ENCODE data around the gene MYL12A.

MYL12A gene

DNA sequence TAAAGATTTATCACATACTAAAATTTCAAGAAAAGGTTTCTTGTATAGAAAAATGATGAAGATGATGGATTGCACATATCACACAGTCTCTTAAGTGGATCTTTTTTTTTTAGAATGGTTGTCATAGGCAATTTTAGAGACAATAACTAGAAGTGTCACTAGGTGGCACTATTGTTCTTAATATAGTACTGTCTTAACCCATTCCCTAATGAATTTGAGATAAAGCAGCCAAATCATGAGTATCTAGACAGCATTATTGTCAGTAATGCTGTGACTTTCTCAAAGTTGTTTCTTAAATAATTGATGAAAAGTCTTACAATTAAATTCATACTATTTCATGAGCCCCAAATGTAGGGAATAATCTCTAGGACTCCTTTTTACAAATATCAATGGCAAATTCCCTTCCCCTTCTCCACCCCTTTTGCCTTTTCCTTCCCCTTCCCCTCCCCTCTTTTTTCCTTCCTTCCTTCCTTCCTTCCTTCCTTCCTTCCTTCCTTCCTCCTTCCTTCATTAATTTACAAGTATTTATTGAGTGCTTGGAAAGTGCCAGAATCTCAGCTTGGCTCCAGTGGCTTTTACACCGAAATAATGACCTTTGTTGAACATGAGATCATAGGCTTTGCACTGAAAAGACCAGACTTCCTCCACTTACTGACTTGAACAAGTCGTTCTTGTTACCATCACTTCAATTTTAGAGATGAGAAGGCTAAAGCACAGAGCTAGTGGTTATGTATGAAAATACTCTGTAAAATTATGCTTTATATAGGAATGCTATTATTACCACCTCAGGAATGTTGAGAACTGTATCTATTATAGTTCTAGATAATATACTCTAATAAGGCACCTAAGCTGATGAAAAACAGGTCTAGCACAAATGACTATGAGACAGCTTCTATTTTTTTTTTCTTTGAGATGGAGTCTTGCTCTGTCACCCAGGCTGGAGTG is 34.1 kb downstream of the MYL12A start:
- no peaks in the 10 kb centered on the region for H3K27me3 ChIP-seq (ENCODE audit: insufficient read depth, low read length, poor library complexity)
- TF ChIP-seq EZH2 (IDR thresholded peaks at IDR 0.05; ENCODE audit: borderline replicate concordance, low read depth, low read length, severe bottlenecking) = no peak
- TF ChIP-seq, protein P1, sequence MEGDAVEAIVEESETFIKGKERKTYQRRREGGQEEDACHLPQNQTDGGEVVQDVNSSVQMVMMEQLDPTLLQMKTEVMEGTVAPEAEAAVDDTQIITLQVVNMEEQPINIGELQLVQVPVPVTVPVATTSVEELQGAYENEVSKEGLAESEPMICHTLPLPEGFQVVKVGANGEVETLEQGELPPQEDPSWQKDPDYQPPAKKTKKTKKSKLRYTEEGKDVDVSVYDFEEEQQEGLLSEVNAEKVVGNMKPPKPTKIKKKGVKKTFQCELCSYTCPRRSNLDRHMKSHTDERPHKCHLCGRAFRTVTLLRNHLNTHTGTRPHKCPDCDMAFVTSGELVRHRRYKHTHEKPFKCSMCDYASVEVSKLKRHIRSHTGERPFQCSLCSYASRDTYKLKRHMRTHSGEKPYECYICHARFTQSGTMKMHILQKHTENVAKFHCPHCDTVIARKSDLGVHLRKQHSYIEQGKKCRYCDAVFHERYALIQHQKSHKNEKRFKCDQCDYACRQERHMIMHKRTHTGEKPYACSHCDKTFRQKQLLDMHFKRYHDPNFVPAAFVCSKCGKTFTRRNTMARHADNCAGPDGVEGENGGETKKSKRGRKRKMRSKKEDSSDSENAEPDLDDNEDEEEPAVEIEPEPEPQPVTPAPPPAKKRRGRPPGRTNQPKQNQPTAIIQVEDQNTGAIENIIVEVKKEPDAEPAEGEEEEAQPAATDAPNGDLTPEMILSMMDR (IDR thresholded peaks at IDR 0.05; ENCODE audit: borderline replicate concordance, extremely low read depth, low read length, poor library complexity, severe bottlenecking) = peak; percentile 75
- H3K36me3 ChIP-seq (ENCODE audit: insufficient read depth, low read length) = peaks cover 19% of the 10 kb centered on the region; the same call in 1 of the 2 replicates
- H3K9ac ChIP-seq (ENCODE audit: low read depth, low read length) = no peak overlapping the region
- DNase-seq = no peak
- H3K79me2 ChIP-seq (ENCODE audit: insufficient read depth, low read length) = no peaks in the 10 kb centered on the region
- H2AFZ ChIP-seq (ENCODE audit: low read depth, low read length) = no peak overlapping the region
- H3K9me3 ChIP-seq (ENCODE audit: insufficient read depth, low read length, severe bottlenecking) = no peaks in the 10 kb centered on the region
- H3K4me2 ChIP-seq (ENCODE audit: insufficient read depth, low read length) = no peak overlapping the region
- no peak overlapping the region for H3K27ac ChIP-seq (ENCODE audit: low read length)
- H4K20me1 ChIP-seq (ENCODE audit: insufficient read depth, low read length) = no peaks in the 10 kb centered on the region
- ATAC-seq (ENCODE audit: insufficient read depth, low read depth) = peak; percentile 87
- no peak overlapping the region for H3K4me3 ChIP-seq (ENCODE audit: low read depth in 1 of 2, low read length in 2 of 2)
- H3K4me1 ChIP-seq (ENCODE audit: insufficient read depth, low read length) = no peaks in the 10 kb centered on the region

GRCh38 chr18:3283253-3283863 is 35.8 kb downstream of the MYL12A start:
- no peaks in the 10 kb centered on the region for H3K9me3 ChIP-seq (ENCODE audit: insufficient read depth, low read length, severe bottlenecking)
- no peaks in the 10 kb centered on the region for H4K20me1 ChIP-seq (ENCODE audit: insufficient read depth, low read length)
- H3K36me3 ChIP-seq (ENCODE audit: insufficient read depth, low read length) = peaks cover 4% of the 10 kb centered on the region; the same call in 1 of the 2 replicates
- DNase-seq (no peak), ATAC-seq (ENCODE audit: insufficient read depth, low read depth) (no peak)
- H3K4me1 ChIP-seq (ENCODE audit: insufficient read depth, low read length) = no peaks in the 10 kb centered on the region
- H3K4me3 ChIP-seq (ENCODE audit: low read depth in 1 of 2, low read length in 2 of 2) = no peak overlapping the region
- no peak overlapping the region for H3K4me2 ChIP-seq (ENCODE audit: insufficient read depth, low read length)
- no peaks in the 10 kb centered on the region for H3K27me3 ChIP-seq (ENCODE audit: insufficient read depth, low read length, poor library complexity)
- TF ChIP-seq EZH2 (IDR thresholded peaks at IDR 0.05; ENCODE audit: borderline replicate concordance, low read depth, low read length, severe bottlenecking) = no peak
- H3K27ac ChIP-seq (ENCODE audit: low read length) = no peak overlapping the region
- H3K79me2 ChIP-seq (ENCODE audit: insufficient read depth, low read length) = no peaks in the 10 kb centered on the region
- no peak overlapping the region for H3K9ac ChIP-seq (ENCODE audit: low read depth, low read length)
- no peak overlapping the region for H2AFZ ChIP-seq (ENCODE audit: low read depth, low read length)

DNA sequence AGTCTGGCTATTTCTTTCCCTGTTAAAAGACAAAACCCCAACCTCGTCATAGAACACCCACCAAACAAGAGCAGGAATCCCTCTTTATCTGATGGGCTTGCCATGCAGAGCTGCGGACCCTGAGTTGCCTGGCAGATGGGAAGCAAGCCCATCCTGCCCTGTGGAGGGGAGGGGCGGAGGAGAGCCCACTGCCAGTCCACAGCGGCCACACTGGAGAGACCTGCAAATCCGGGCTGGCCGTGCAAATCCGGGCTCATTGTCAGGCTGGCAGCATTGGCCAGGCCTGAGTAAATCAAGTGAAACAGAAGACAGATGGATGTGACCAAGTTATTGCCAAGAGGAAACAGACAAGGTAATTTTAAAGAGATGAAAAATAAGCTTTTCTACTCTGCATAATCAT is 36.3 kb downstream of the MYL12A start:
- H4K20me1 ChIP-seq (ENCODE audit: insufficient read depth, low read length) = no peaks in the 10 kb centered on the region
- H3K4me1 ChIP-seq (ENCODE audit: insufficient read depth, low read length) = no peaks in the 10 kb centered on the region
- no peak overlapping the region for H2AFZ ChIP-seq (ENCODE audit: low read depth, low read length)
- no peak overlapping the region for H3K27ac ChIP-seq (ENCODE audit: low read length)
- no peaks in the 10 kb centered on the region for H3K79me2 ChIP-seq (ENCODE audit: insufficient read depth, low read length)
- H3K36me3 ChIP-seq (ENCODE audit: insufficient read depth, low read length) = no peaks in the 10 kb centered on the region
- DNase-seq (no peak), ATAC-seq (ENCODE audit: insufficient read depth, low read depth) (no peak)
- H3K9ac ChIP-seq (ENCODE audit: low read depth, low read length) = no peak overlapping the region
- no peak for TF ChIP-seq EZH2 (IDR thresholded peaks at IDR 0.05; ENCODE audit: borderline replicate concordance, low read depth, low read length, severe bottlenecking)
- TF ChIP-seq, protein P1 (IDR thresholded peaks at IDR 0.05; ENCODE audit: borderline replicate concordance, extremely low read depth, low read length, poor library complexity, severe bottlenecking) = no peak
- H3K9me3 ChIP-seq (ENCODE audit: insufficient read depth, low read length, severe bottlenecking) = no peaks in the 10 kb centered on the region
- no peak overlapping the region for H3K4me3 ChIP-seq (ENCODE audit: low read depth in 1 of 2, low read length in 2 of 2)
- H3K4me2 ChIP-seq (ENCODE audit: insufficient read depth, low read length) = no peak overlapping the region
- H3K27me3 ChIP-seq (ENCODE audit: insufficient read depth, low read length, poor library complexity) = no peaks in the 10 kb centered on the region

DNA sequence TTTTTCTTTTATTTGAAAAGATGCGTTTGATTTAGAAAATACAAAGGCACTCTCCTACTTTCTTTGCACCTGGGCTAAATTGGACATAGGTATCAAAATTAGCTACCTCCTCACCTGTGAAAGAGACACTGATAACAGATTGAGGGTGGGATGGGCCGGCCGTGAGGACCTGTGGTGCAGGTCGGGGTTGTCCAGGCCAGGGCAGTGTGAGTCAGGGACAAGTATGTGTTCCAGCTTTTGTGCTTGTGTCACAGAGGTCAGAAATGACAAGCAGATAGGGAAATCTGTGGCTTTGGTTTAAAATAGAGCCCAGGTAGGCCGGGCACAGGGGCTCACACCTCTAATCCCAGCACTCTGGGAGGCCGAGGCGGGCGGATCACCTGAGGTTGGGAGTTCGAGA is 36.9 kb downstream of the MYL12A start:
- Histone ChIP-seq H3K4me1 (ENCODE audit: insufficient read depth, low read length) (no peaks in the 10 kb centered on the region), H2AFZ (ENCODE audit: low read depth, low read length) (no peak overlapping the region), H4K20me1 (ENCODE audit: insufficient read depth, low read length) (no peaks in the 10 kb centered on the region), H3K4me2 (ENCODE audit: insufficient read depth, low read length) (no peak overlapping the region), H3K9ac (ENCODE audit: low read depth, low read length) (no peak overlapping the region), H3K4me3 (ENCODE audit: low read depth in 1 of 2, low read length in 2 of 2) (no peak overlapping the region), H3K79me2 (ENCODE audit: insufficient read depth, low read length) (no peaks in the 10 kb centered on the region), H3K27ac (ENCODE audit: low read length) (no peak overlapping the region), H3K9me3 (ENCODE audit: insufficient read depth, low read length, severe bottlenecking) (no peaks in the 10 kb centered on the region), H3K27me3 (ENCODE audit: insufficient read depth, low read length, poor library complexity) (no peaks in the 10 kb centered on the region), H3K36me3 (ENCODE audit: insufficient read depth, low read length) (no peaks in the 10 kb centered on the region)
- TF ChIP-seq EZH2 (IDR thresholded peaks at IDR 0.05; ENCODE audit: borderline replicate concordance, low read depth, low read length, severe bottlenecking) = no peak
- TF ChIP-seq, protein P1 (IDR thresholded peaks at IDR 0.05; ENCODE audit: borderline replicate concordance, extremely low read depth, low read length, poor library complexity, severe bottlenecking) = no peak
- ATAC-seq (ENCODE audit: insufficient read depth, low read depth) (no peak), DNase-seq (no peak)
